ENCODE measurements around the gene USP54.
"Not testable (repeated sequence)": the region's sequence is repeated elsewhere in the genome, so short reads cannot be mapped to it uniquely, and the experiment has no call there.

USP54 gene

GRCh38 chr10:73586583-73586984 lies 4.6 kb downstream of the USP54 start:
- peak; percentile 24 for DNase-seq (ENCODE audit: low spot score)

- no peak for DNase-seq (ENCODE audit: low spot score)
Measured at GRCh38 chr10:73585327-73585726, 5.8 kb downstream of the USP54 start.

- no peak for DNase-seq (ENCODE audit: low spot score)
Measured at GRCh38 chr10:73584737-73585136, 6.4 kb downstream of the USP54 start.

GRCh38 chr10:73581918-73582317 lies 9.2 kb downstream of the USP54 start:
- no peak for DNase-seq (ENCODE audit: low spot score)

GRCh38 chr10:73578927-73579326 lies 12.2 kb downstream of the USP54 start:
- not testable (repeated sequence) for DNase-seq (ENCODE audit: low spot score)

GRCh38 chr10:73577788-73578187 lies 13.4 kb downstream of the USP54 start:
- peak; percentile 3 for DNase-seq (ENCODE audit: low spot score)

- DNase-seq (ENCODE audit: low spot score) = no peak
Measured at GRCh38 chr10:73576890-73577591, 14.1 kb downstream of the USP54 start.

- DNase-seq (ENCODE audit: low spot score) = peak; percentile 4
Measured at GRCh38 chr10:73576178-73576889, 14.8 kb downstream of the USP54 start.

- not testable (repeated sequence) for DNase-seq (ENCODE audit: low spot score)
Measured at GRCh38 chr10:73567025-73567424, 24.1 kb downstream of the USP54 start.

- no peak for DNase-seq (ENCODE audit: low spot score)
Measured at GRCh38 chr10:73561192-73561591, 29.9 kb downstream of the USP54 start.

- DNase-seq (ENCODE audit: low spot score) = no peak
Measured at GRCh38 chr10:73559590-73559989, 31.6 kb downstream of the USP54 start.

- no peak for DNase-seq (ENCODE audit: low spot score)
Measured at GRCh38 chr10:73556855-73557254, 34.3 kb downstream of the USP54 start.

GRCh38 chr10:73554721-73555120 lies 36.4 kb downstream of the USP54 start:
- no peak for DNase-seq (ENCODE audit: low spot score)

- no peak for DNase-seq (ENCODE audit: low spot score)
Measured at GRCh38 chr10:73553761-73554160, 37.4 kb downstream of the USP54 start.

GRCh38 chr10:73552819-73553715 lies 38.1 kb downstream of the USP54 start:
- DNase-seq (ENCODE audit: low spot score) = no peak

GRCh38 chr10:73551515-73551914 lies 39.6 kb downstream of the USP54 start:
- DNase-seq (ENCODE audit: low spot score) = no peak

GRCh38 chr10:73545357-73545756 lies 45.8 kb downstream of the USP54 start:
- no peak for DNase-seq (ENCODE audit: low spot score)

GRCh38 chr10:73537709-73538108 lies 53.4 kb downstream of the USP54 start:
- DNase-seq (ENCODE audit: low spot score) = no peak

GRCh38 chr10:73537288-73537687 lies 53.9 kb downstream of the USP54 start:
- DNase-seq (ENCODE audit: low spot score) = no peak

- no peak for DNase-seq (ENCODE audit: low spot score)
Measured at GRCh38 chr10:73534857-73535256, 56.3 kb downstream of the USP54 start.

GRCh38 chr10:73529089-73529832 lies 61.9 kb downstream of the USP54 start:
- DNase-seq (ENCODE audit: low spot score) = peak; percentile 57

- no peak for DNase-seq (ENCODE audit: low spot score)
Measured at GRCh38 chr10:73522263-73522662, 68.9 kb downstream of the USP54 start.
